WTC11 (cell line): Measurements from ENCODE around the gene PYGB.

ENCODE experiments used
- ATF1 ChIP-seq: sonication (generic); formaldehyde crosslinking; IDR thresholded peaks from 2 replicates; pipeline ENCODE4 v1.8.1; 2023; ENCODE audit warnings: mild to moderate bottlenecking, moderate library complexity, missing genetic modification reagents
- CREB1 ChIP-seq: sonication (generic); formaldehyde crosslinking; IDR thresholded peaks from 2 replicates; pipeline ENCODE4 v1.8.0; 2023; ENCODE audit warnings: mild to moderate bottlenecking, missing genetic modification reagents
- CTCF ChIP-seq: fragments of 200-600 bp; IDR thresholded peaks from 2 replicates; pipeline ENCODE4 v1.8.0; 2022; ENCODE audit warnings: antibody characterized with exemption
- ESRRA ChIP-seq: sonication (generic); formaldehyde crosslinking; IDR thresholded peaks from 2 replicates; pipeline ENCODE4 v1.8.1; 2022; ENCODE audit warnings: mild to moderate bottlenecking, missing genetic modification reagents, borderline replicate concordance
- FOXJ3 ChIP-seq: sonication (generic); formaldehyde crosslinking; IDR thresholded peaks from 2 replicates; pipeline ENCODE4 v1.9.0; 2021; ENCODE audit warnings: missing genetic modification reagents, mild to moderate bottlenecking, borderline replicate concordance
- IRF2 ChIP-seq: sonication (generic); formaldehyde crosslinking; IDR thresholded peaks from 2 replicates; pipeline ENCODE4 v1.8.0; 2022; ENCODE audit warnings: low read depth, missing genetic modification reagents, borderline replicate concordance
- PRRX2 ChIP-seq: fragments of 250-450 bp; sonication (Bioruptor Pico); IDR thresholded peaks from 2 replicates; pipeline ENCODE4 v1.8.0; 2021; ENCODE audit warnings: mild to moderate bottlenecking
- RELA ChIP-seq: sonication (generic); formaldehyde crosslinking; IDR thresholded peaks from 2 replicates; pipeline ENCODE4 v1.8.1; 2022; ENCODE audit warnings: missing genetic modification reagents, mild to moderate bottlenecking, borderline replicate concordance
- SOX15 ChIP-seq: fragments of 250-450 bp; sonication (Bioruptor Pico); IDR thresholded peaks from 2 replicates; pipeline ENCODE4 v1.9.0; 2021; ENCODE audit warnings: mild to moderate bottlenecking
- USF1 ChIP-seq: sonication (generic); formaldehyde crosslinking; IDR thresholded peaks from 2 replicates; pipeline ENCODE4 v1.8.0; 2022; ENCODE audit warnings: mild to moderate bottlenecking, missing genetic modification reagents
- TF ChIP-seq, protein P1 (sequence below): sonication (generic); formaldehyde crosslinking; IDR thresholded peaks from 2 replicates; pipeline ENCODE4 v1.8.1; 2023; ENCODE audit warnings: mild to moderate bottlenecking, missing genetic modification reagents, moderate library complexity
- TF ChIP-seq, protein P2 (sequence below): sonication (generic); formaldehyde crosslinking; IDR thresholded peaks from 2 replicates; pipeline ENCODE4 v1.8.0; 2022; ENCODE audit warnings: mild to moderate bottlenecking, missing genetic modification reagents
- TF ChIP-seq, protein P3 (sequence below): sonication (generic); formaldehyde crosslinking; IDR thresholded peaks from 2 replicates; pipeline ENCODE4 v1.8.1; 2023; ENCODE audit warnings: mild to moderate bottlenecking, moderate library complexity, missing genetic modification reagents
- TF ChIP-seq, protein P4 (sequence below): sonication (generic); formaldehyde crosslinking; IDR thresholded peaks from 2 replicates; pipeline ENCODE4 v1.8.0; 2023; ENCODE audit warnings: mild to moderate bottlenecking, missing genetic modification reagents

GRCh38 chr20:25280574-25281535 lies 33.0 kb downstream of the PYGB start:
- TF ChIP-seq FOXJ3 (CRISPR knock-in tag) = no peak
- TF ChIP-seq, protein P1, sequence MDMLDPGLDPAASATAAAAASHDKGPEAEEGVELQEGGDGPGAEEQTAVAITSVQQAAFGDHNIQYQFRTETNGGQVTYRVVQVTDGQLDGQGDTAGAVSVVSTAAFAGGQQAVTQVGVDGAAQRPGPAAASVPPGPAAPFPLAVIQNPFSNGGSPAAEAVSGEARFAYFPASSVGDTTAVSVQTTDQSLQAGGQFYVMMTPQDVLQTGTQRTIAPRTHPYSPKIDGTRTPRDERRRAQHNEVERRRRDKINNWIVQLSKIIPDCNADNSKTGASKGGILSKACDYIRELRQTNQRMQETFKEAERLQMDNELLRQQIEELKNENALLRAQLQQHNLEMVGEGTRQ (CRISPR knock-in tag) = no peak
- TF ChIP-seq USF1 (CRISPR knock-in tag) = no peak
- TF ChIP-seq ESRRA (CRISPR knock-in tag) = no peak
- TF ChIP-seq, protein P2, sequence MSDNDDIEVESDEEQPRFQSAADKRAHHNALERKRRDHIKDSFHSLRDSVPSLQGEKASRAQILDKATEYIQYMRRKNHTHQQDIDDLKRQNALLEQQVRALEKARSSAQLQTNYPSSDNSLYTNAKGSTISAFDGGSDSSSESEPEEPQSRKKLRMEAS (CRISPR knock-in tag) = no peak
- no peak for TF ChIP-seq IRF2 (CRISPR knock-in tag)
- TF ChIP-seq CTCF = no peak
- TF ChIP-seq ATF1 (CRISPR knock-in tag) = no peak
- TF ChIP-seq SOX15 (CRISPR knock-in tag) = no peak
- TF ChIP-seq, protein P3, sequence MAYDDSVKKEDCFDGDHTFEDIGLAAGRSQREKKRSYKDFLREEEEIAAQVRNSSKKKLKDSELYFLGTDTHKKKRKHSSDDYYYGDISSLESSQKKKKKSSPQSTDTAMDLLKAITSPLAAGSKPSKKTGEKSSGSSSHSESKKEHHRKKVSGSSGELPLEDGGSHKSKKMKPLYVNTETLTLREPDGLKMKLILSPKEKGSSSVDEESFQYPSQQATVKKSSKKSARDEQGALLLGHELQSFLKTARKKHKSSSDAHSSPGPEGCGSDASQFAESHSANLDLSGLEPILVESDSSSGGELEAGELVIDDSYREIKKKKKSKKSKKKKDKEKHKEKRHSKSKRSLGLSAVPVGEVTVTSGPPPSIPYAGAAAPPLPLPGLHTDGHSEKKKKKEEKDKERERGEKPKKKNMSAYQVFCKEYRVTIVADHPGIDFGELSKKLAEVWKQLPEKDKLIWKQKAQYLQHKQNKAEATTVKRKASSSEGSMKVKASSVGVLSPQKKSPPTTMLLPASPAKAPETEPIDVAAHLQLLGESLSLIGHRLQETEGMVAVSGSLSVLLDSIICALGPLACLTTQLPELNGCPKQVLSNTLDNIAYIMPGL = no peak
- no peak for TF ChIP-seq CREB1 (CRISPR knock-in tag)
- TF ChIP-seq RELA = no peak
- TF ChIP-seq, protein P4, sequence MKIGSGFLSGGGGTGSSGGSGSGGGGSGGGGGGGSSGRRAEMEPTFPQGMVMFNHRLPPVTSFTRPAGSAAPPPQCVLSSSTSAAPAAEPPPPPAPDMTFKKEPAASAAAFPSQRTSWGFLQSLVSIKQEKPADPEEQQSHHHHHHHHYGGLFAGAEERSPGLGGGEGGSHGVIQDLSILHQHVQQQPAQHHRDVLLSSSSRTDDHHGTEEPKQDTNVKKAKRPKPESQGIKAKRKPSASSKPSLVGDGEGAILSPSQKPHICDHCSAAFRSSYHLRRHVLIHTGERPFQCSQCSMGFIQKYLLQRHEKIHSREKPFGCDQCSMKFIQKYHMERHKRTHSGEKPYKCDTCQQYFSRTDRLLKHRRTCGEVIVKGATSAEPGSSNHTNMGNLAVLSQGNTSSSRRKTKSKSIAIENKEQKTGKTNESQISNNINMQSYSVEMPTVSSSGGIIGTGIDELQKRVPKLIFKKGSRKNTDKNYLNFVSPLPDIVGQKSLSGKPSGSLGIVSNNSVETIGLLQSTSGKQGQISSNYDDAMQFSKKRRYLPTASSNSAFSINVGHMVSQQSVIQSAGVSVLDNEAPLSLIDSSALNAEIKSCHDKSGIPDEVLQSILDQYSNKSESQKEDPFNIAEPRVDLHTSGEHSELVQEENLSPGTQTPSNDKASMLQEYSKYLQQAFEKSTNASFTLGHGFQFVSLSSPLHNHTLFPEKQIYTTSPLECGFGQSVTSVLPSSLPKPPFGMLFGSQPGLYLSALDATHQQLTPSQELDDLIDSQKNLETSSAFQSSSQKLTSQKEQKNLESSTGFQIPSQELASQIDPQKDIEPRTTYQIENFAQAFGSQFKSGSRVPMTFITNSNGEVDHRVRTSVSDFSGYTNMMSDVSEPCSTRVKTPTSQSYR (CRISPR knock-in tag) = no peak
- no peak for TF ChIP-seq PRRX2 (CRISPR knock-in tag)
